K562 (cell line): Measurements from ENCODE around the gene MKNK1. TPM values are rescaled to one million over a fixed set of nuclear protein-coding genes. Genes with fewer than 3 reads are reported as not detected.

Experiments used
- C11orf30 ChIP-seq: fragments of 450-650 bp; IDR thresholded peaks from 2 replicates; pipeline ENCODE4 v1.6.1; 2016; ENCODE audit warnings: low read depth, mild to moderate bottlenecking
- CBX2 ChIP-seq: fragments of 200-600 bp; sonication (generic); IDR thresholded peaks from one replicate; pipeline ENCODE4 v1.6.1; 2012; ENCODE audit warnings: mild to moderate bottlenecking, low read length, inconsistent platforms; ENCODE audit not compliant: insufficient read depth, poor library complexity, severe bottlenecking
- HDAC6 ChIP-seq: IDR thresholded peaks from 2 replicates; pipeline ENCODE4 v1.6.1; 2012; ENCODE audit warnings: low read depth, mild to moderate bottlenecking, control low read depth, inconsistent platforms, low read length, moderate library complexity
- LCOR ChIP-seq: sonication (generic); formaldehyde crosslinking; IDR thresholded peaks from 2 replicates; pipeline ENCODE4 v1.8.0; 2022; ENCODE audit warnings: mild to moderate bottlenecking, missing genetic modification reagents
- NCOA6 ChIP-seq: fragments of 450-650 bp; IDR thresholded peaks from 2 replicates; pipeline ENCODE4 v1.6.1; 2017; ENCODE audit warnings: mild to moderate bottlenecking
- POLR2AphosphoS5 ChIP-seq: IDR thresholded peaks from 2 replicates; pipeline ENCODE4 v1.6.1; 2011; ENCODE audit warnings: mild to moderate bottlenecking, low read depth, low read length, moderate library complexity; ENCODE audit not compliant: control insufficient read depth, insufficient read depth
- POLR2G ChIP-seq: fragments of 200-400 bp; formaldehyde crosslinking; IDR thresholded peaks from 2 replicates; pipeline ENCODE4 v1.6.1; 2017; ENCODE audit warnings: low read depth, mild to moderate bottlenecking, antibody characterized with exemption, low read length, moderate library complexity
- SIN3B ChIP-seq: fragments of 450-650 bp; IDR thresholded peaks from 2 replicates; pipeline ENCODE4 v1.6.1; 2017; ENCODE audit warnings: low read depth, mild to moderate bottlenecking, moderate library complexity
- SMAD2 ChIP-seq: fragments of 150-350 bp; IDR thresholded peaks from 2 replicates; pipeline ENCODE4 v1.6.1; 2014; ENCODE audit warnings: low read depth, mild to moderate bottlenecking, low read length
- SRSF3 ChIP-seq: fragments of 200-400 bp; formaldehyde crosslinking; IDR thresholded peaks from 2 replicates; pipeline ENCODE4 v1.6.1; 2016; ENCODE audit warnings: mild to moderate bottlenecking, low read length, moderate library complexity; ENCODE audit not compliant: insufficient read depth
- U2AF2 ChIP-seq: fragments of 200-400 bp; formaldehyde crosslinking; optimal IDR thresholded peaks from 2 replicates; pipeline ENCODE3; 2017; ENCODE audit warnings: low read depth, mild to moderate bottlenecking, low read length
- ZC3H8 ChIP-seq: fragments of 450-650 bp; IDR thresholded peaks from 2 replicates; pipeline ENCODE4 v1.6.1; 2017
- ZFP1 ChIP-seq: fragments of 450-650 bp; formaldehyde crosslinking; IDR thresholded peaks from 2 replicates; pipeline ENCODE4 v1.4.0; 2020; ENCODE audit warnings: mild to moderate bottlenecking, mixed read lengths
- ZNF586 ChIP-seq: fragments of 450-650 bp; formaldehyde crosslinking; conservative IDR thresholded peaks from 2 replicates; pipeline ENCODE4 v1.4.0; 2020; ENCODE audit warnings: mild to moderate bottlenecking, moderate library complexity
- polyA plus RNA-seq, 8 experiments: library from polyadenylated mRNA; depleted of rRNA in 4 of 8; stranded (reverse) in 5 of 8; unstranded in 3 of 8; fragments of >200 nt; fragmentation: Nextera tagmentation in 2 of 8; fragmentation: Illumina TruSeq in 1 of 8; extraction: Ambion mirVana in 2 of 8; extraction: Trizol in 1 of 8; gene quantifications; 2 replicates each; pipeline versions ENCODE4 v1.2.1 to v1.2.3, GENCODE V29; 2011 to 2014; ENCODE audit warnings: inconsistent platforms in 1 of 8, missing spikeins in 1 of 8
- total RNA-seq, 7 experiments: library from RNA; depleted of rRNA in 6 of 7; stranded (reverse); fragments of >200 nt in 6 of 7; fragmentation: Illumina TruSeq in 2 of 7; extraction: Trizol in 2 of 7; gene quantifications; 2 replicates each; pipeline versions ENCODE4 v1.2.1 to v1.2.3, GENCODE V29; 2011 to 2021; ENCODE audit warnings: low replicate concordance in 1 of 7
- TF ChIP-seq, protein P1 (sequence below): fragments of 250-450 bp; sonication (Bioruptor Pico); IDR thresholded peaks from 2 replicates; pipeline ENCODE4 v1.8.0; 2021; ENCODE audit warnings: moderate library complexity, mild to moderate bottlenecking, inconsistent platforms
- TF ChIP-seq, protein P2 (sequence below): sonication (generic); formaldehyde crosslinking; IDR thresholded peaks from 2 replicates; pipeline ENCODE4 v1.8.1; 2023; ENCODE audit warnings: missing genetic modification reagents, mild to moderate bottlenecking, borderline replicate concordance
- TF ChIP-seq, protein P3 (sequence below): fragments of 200-800 bp; sonication (Bioruptor generic); IDR thresholded peaks from 2 replicates; pipeline ENCODE4 v1.6.1; 2017; ENCODE audit warnings: missing genetic modification characterization, missing compliant biosample characterization
- TF ChIP-seq, protein P4 (sequence below): fragments of 250-450 bp; sonication (Bioruptor Pico); IDR thresholded peaks from 2 replicates; pipeline ENCODE4 v1.5.0; 2020; ENCODE audit warnings: mild to moderate bottlenecking, borderline replicate concordance

The MKNK1 gene
- total and polyA plus RNA-seq, 9 of the 15 experiments (the other 6 are each of a cell fraction or from before 2014, with no cell fraction given) = 27.7 to 51.3 (median 43.7) TPM

DNA sequence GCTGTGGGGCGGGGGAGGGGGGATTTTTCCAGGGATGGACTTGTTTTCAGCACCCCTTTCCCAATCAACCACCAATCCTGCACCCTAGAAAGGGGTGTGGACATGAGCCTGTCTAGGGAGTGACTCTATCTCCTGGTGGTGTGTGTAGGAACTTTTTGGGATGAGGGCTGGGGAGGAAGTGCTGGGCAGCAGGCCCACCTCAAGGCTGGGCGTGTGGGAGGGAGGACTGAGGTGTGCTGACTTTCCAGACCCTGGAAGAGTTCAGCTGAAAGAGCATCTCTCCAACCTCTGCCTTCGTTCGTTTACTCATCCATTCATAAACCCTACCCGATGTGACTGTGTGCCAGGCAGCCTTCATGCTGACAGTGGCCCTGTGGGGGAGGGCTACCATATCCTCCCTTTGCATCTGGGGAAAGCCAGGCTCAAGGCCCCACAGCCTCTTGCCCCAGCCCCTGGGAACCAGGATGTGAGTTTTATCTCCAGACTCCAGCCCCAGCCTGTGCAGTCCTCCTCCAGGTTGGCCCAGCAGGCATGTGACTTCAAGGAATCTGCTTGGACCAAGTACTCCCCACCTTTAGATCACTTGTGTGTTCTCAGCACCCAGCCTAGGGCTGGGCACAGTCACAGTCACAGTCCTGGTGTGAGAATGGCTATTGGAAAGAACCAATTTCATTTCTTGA, 59.4 kb downstream of the MKNK1 start (continued):
- peak; percentile 74; the same call in 1 of the 2 replicates for TF ChIP-seq LCOR
- no peak for TF ChIP-seq SIN3B
- TF ChIP-seq C11orf30 = no peak
- no peak for TF ChIP-seq HDAC6
- TF ChIP-seq POLR2G = no peak
- no peak for TF ChIP-seq U2AF2
- no peak for TF ChIP-seq ZFP1
- TF ChIP-seq, protein P1, sequence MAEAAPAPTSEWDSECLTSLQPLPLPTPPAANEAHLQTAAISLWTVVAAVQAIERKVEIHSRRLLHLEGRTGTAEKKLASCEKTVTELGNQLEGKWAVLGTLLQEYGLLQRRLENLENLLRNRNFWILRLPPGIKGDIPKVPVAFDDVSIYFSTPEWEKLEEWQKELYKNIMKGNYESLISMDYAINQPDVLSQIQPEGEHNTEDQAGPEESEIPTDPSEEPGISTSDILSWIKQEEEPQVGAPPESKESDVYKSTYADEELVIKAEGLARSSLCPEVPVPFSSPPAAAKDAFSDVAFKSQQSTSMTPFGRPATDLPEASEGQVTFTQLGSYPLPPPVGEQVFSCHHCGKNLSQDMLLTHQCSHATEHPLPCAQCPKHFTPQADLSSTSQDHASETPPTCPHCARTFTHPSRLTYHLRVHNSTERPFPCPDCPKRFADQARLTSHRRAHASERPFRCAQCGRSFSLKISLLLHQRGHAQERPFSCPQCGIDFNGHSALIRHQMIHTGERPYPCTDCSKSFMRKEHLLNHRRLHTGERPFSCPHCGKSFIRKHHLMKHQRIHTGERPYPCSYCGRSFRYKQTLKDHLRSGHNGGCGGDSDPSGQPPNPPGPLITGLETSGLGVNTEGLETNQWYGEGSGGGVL (CRISPR knock-in tag) = no peak
- TF ChIP-seq, protein P2, sequence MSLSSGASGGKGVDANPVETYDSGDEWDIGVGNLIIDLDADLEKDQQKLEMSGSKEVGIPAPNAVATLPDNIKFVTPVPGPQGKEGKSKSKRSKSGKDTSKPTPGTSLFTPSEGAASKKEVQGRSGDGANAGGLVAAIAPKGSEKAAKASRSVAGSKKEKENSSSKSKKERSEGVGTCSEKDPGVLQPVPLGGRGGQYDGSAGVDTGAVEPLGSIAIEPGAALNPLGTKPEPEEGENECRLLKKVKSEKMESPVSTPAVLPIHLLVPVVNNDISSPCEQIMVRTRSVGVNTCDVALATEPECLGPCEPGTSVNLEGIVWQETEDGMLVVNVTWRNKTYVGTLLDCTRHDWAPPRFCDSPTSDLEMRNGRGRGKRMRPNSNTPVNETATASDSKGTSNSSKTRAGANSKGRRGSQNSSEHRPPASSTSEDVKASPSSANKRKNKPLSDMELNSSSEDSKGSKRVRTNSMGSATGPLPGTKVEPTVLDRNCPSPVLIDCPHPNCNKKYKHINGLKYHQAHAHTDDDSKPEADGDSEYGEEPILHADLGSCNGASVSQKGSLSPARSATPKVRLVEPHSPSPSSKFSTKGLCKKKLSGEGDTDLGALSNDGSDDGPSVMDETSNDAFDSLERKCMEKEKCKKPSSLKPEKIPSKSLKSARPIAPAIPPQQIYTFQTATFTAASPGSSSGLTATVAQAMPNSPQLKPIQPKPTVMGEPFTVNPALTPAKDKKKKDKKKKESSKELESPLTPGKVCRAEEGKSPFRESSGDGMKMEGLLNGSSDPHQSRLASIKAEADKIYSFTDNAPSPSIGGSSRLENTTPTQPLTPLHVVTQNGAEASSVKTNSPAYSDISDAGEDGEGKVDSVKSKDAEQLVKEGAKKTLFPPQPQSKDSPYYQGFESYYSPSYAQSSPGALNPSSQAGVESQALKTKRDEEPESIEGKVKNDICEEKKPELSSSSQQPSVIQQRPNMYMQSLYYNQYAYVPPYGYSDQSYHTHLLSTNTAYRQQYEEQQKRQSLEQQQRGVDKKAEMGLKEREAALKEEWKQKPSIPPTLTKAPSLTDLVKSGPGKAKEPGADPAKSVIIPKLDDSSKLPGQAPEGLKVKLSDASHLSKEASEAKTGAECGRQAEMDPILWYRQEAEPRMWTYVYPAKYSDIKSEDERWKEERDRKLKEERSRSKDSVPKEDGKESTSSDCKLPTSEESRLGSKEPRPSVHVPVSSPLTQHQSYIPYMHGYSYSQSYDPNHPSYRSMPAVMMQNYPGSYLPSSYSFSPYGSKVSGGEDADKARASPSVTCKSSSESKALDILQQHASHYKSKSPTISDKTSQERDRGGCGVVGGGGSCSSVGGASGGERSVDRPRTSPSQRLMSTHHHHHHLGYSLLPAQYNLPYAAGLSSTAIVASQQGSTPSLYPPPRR (CRISPR knock-in tag) = 0 out of 2 replicates have a peak, but pooled peaks have one; percentile 86
- TF ChIP-seq, protein P3, sequence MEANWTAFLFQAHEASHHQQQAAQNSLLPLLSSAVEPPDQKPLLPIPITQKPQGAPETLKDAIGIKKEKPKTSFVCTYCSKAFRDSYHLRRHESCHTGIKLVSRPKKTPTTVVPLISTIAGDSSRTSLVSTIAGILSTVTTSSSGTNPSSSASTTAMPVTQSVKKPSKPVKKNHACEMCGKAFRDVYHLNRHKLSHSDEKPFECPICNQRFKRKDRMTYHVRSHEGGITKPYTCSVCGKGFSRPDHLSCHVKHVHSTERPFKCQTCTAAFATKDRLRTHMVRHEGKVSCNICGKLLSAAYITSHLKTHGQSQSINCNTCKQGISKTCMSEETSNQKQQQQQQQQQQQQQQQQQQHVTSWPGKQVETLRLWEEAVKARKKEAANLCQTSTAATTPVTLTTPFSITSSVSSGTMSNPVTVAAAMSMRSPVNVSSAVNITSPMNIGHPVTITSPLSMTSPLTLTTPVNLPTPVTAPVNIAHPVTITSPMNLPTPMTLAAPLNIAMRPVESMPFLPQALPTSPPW (CRISPR knock-in tag) = peak; percentile 91
- TF ChIP-seq, protein P4, sequence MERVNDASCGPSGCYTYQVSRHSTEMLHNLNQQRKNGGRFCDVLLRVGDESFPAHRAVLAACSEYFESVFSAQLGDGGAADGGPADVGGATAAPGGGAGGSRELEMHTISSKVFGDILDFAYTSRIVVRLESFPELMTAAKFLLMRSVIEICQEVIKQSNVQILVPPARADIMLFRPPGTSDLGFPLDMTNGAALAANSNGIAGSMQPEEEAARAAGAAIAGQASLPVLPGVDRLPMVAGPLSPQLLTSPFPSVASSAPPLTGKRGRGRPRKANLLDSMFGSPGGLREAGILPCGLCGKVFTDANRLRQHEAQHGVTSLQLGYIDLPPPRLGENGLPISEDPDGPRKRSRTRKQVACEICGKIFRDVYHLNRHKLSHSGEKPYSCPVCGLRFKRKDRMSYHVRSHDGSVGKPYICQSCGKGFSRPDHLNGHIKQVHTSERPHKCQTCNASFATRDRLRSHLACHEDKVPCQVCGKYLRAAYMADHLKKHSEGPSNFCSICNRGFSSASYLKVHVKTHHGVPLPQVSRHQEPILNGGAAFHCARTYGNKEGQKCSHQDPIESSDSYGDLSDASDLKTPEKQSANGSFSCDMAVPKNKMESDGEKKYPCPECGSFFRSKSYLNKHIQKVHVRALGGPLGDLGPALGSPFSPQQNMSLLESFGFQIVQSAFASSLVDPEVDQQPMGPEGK (CRISPR knock-in tag) = no peak
- no peak for TF ChIP-seq NCOA6
- no peak for TF ChIP-seq ZNF586
- peak; percentile 97 for TF ChIP-seq POLR2AphosphoS5
- TF ChIP-seq ZC3H8 = no peak
- TF ChIP-seq SRSF3 = no peak
- TF ChIP-seq CBX2 = no peak
- TF ChIP-seq SMAD2 = no peak
